Nephron (organoid): ENCODE data around the gene DDX20.

Experiments
- H3K27ac Mint-ChIP-seq, 3 experiments: 2 replicates each; pipeline ENCODE4 v1.8.0; 2020; ENCODE audit warnings: mixed read lengths in 3 of 3, mild to moderate bottlenecking in 2 of 3, moderate library complexity in 1 of 3
- H3K27me3 Mint-ChIP-seq: 2 replicates; pipeline ENCODE4 v1.8.0; 2021; ENCODE audit warnings: low read depth, mild to moderate bottlenecking, moderate library complexity, mixed read lengths
- H3K36me3 Mint-ChIP-seq: 2 replicates; pipeline ENCODE4 v1.8.0; 2020; ENCODE audit warnings: low read depth, mixed read lengths
- H3K4me1 Mint-ChIP-seq: 2 replicates; pipeline ENCODE4 v1.8.0; 2020; ENCODE audit warnings: mixed read lengths
- H3K4me3 Mint-ChIP-seq, 3 experiments: 2 replicates each; pipeline ENCODE4 v1.8.0; 2020; ENCODE audit warnings: mild to moderate bottlenecking in 3 of 3, mixed read lengths in 3 of 3, moderate library complexity in 2 of 3
- H3K9me3 Mint-ChIP-seq: 2 replicates; pipeline ENCODE4 v1.8.0; 2020; ENCODE audit warnings: mixed read lengths
- TF ChIP-seq, protein P1 (sequence below), 3 experiments: fragments of 200-600 bp; sonication (generic); IDR thresholded peaks; one replicate each; pipeline ENCODE4 v1.5.0; 2021; ENCODE audit warnings: antibody characterized with exemption in 3 of 3; ENCODE audit not compliant: unreplicated experiment in 3 of 3

DDX20 gene

DNA sequence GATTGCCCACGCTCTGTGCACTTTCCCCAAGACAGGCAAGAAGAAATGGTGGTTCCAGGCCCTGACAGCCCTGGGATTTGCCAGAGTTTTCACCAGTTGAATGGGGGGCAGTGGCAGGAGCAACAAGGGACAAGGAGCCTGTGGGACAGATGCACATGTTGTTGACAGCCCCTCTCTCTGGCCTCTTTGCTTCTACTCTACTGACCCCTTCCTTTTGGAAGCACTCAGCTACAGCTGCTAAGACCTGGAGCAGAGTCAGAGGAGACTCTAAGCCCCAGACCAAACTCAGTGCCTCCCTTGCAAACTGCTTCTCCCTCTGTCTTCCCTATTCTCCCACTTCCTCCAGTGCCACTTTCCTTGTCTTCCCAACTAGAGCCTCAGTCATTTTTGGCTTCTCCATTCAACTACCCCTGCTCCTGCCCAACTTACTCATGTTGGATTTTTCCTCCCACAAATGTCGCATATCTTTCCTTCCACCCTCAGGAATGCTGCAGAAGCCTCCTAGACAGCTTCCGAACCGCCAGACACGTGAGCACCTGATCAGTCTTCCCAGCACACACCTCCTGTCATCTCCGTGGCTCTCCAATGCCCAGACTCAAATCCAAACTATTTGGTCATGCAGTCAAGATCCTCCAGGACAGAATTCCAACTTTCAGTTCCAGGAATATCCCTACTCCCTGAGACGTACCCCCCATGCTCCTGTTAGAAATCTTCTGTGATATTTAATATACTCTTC lies 25.6 kb upstream of the DDX20 start:
- H3K36me3 Mint-ChIP-seq: no peaks in the 10 kb centered on the region
- peaks cover 5% of the 10 kb centered on the region for H3K27me3 Mint-ChIP-seq
- peak overlapping the region; percentile 55 to 84 (median 60) for H3K27ac Mint-ChIP-seq
- H3K9me3 Mint-ChIP-seq: no peaks in the 10 kb centered on the region
- H3K4me1 Mint-ChIP-seq: peaks cover 51% of the 10 kb centered on the region
- TF ChIP-seq, protein P1, sequence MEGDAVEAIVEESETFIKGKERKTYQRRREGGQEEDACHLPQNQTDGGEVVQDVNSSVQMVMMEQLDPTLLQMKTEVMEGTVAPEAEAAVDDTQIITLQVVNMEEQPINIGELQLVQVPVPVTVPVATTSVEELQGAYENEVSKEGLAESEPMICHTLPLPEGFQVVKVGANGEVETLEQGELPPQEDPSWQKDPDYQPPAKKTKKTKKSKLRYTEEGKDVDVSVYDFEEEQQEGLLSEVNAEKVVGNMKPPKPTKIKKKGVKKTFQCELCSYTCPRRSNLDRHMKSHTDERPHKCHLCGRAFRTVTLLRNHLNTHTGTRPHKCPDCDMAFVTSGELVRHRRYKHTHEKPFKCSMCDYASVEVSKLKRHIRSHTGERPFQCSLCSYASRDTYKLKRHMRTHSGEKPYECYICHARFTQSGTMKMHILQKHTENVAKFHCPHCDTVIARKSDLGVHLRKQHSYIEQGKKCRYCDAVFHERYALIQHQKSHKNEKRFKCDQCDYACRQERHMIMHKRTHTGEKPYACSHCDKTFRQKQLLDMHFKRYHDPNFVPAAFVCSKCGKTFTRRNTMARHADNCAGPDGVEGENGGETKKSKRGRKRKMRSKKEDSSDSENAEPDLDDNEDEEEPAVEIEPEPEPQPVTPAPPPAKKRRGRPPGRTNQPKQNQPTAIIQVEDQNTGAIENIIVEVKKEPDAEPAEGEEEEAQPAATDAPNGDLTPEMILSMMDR (IDR thresholded peaks at IDR 0.05; ENCODE audit: unreplicated experiment in 3 of 3): no peak
- H3K4me3 Mint-ChIP-seq: peak overlapping the region in 2 of 3 experiments; percentile 13 to 58

DNA sequence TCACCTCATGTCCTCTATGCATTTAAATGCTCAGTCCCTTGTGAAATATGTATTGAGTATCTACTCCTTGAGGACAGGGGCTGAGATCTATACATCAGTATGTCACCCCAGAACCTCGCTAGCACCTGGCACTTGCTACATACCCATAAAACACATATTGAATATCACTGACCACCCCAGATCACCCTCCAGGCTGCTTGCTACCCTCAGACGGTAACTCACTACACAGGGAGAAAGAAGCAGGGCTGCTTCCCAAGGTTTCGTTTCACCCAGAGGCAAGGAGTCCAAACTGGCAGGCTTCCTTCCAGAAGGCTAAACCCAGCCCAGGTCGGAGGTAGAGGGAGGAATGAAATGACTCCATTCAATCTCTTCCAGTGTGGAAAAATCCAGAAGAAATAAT lies 25.0 kb upstream of the DDX20 start:
- peak overlapping the region; percentile 55 to 78 (median 60) for H3K27ac Mint-ChIP-seq
- TF ChIP-seq, protein P1 (IDR thresholded peaks at IDR 0.05; ENCODE audit: unreplicated experiment in 3 of 3): no peak
- no peaks in the 10 kb centered on the region for H3K36me3 Mint-ChIP-seq
- peaks cover 5% of the 10 kb centered on the region for H3K27me3 Mint-ChIP-seq
- peak overlapping the region in 1 of 3 experiments; percentile 38 for H3K4me3 Mint-ChIP-seq
- peaks cover 47% of the 10 kb centered on the region for H3K4me1 Mint-ChIP-seq
- no peaks in the 10 kb centered on the region for H3K9me3 Mint-ChIP-seq

DNA sequence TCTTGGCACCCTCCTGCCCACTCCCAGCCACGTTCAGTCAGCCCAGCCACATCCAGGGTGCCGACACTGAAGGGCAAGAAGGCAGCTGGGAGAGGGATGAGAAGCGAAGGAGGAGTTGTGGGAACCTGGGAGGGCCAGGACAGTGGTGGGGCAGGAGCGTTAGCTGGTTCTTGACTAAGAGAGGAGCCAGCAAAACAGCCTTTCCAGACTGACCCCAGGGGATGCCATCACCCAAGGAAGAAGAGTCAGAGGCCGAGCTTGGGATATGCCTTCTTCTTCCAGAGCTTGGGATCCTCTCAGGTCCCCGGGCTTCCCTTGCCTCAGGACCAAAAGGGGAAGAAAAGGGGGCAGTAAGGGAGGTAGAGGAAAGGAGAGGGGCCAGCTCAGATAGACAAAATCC lies 23.7 kb upstream of the DDX20 start:
- TF ChIP-seq, protein P1 (IDR thresholded peaks at IDR 0.05; ENCODE audit: unreplicated experiment in 3 of 3): no peak
- H3K9me3 Mint-ChIP-seq: no peaks in the 10 kb centered on the region
- H3K36me3 Mint-ChIP-seq: no peaks in the 10 kb centered on the region
- no peak overlapping the region for H3K4me3 Mint-ChIP-seq
- H3K4me1 Mint-ChIP-seq: peaks cover 39% of the 10 kb centered on the region
- H3K27me3 Mint-ChIP-seq: peaks cover 5% of the 10 kb centered on the region
- H3K27ac Mint-ChIP-seq: peak overlapping the region in 2 of 3 experiments; percentile 27 to 53

DNA sequence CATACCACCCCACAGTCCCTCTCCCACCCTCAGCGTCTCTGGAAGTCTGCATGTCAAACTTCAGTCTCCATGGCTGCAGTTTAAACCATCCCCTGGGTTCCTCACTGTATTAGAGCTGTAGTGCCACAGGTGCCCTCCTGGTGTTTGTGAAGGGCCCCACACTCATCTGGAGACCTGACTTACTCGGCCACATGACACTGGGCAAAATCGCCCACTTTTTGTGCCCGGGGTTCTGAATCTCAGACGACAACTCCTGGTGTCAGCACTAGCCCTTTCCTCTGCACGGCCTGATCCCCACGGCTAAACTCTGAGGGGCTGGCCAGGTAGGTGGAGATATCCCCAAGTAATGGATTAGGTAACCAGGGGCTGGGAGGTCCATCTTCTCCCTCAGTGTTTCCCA lies 23.0 kb upstream of the DDX20 start:
- no peaks in the 10 kb centered on the region for H3K36me3 Mint-ChIP-seq
- H3K27ac Mint-ChIP-seq: peak overlapping the region in 2 of 3 experiments; percentile 31 to 43
- H3K9me3 Mint-ChIP-seq: no peaks in the 10 kb centered on the region
- H3K27me3 Mint-ChIP-seq: peaks cover 5% of the 10 kb centered on the region
- TF ChIP-seq, protein P1 (IDR thresholded peaks at IDR 0.05; ENCODE audit: unreplicated experiment in 3 of 3): no peak
- H3K4me1 Mint-ChIP-seq: peaks cover 38% of the 10 kb centered on the region
- peak overlapping the region in 1 of 3 experiments; percentile 27 for H3K4me3 Mint-ChIP-seq

DNA sequence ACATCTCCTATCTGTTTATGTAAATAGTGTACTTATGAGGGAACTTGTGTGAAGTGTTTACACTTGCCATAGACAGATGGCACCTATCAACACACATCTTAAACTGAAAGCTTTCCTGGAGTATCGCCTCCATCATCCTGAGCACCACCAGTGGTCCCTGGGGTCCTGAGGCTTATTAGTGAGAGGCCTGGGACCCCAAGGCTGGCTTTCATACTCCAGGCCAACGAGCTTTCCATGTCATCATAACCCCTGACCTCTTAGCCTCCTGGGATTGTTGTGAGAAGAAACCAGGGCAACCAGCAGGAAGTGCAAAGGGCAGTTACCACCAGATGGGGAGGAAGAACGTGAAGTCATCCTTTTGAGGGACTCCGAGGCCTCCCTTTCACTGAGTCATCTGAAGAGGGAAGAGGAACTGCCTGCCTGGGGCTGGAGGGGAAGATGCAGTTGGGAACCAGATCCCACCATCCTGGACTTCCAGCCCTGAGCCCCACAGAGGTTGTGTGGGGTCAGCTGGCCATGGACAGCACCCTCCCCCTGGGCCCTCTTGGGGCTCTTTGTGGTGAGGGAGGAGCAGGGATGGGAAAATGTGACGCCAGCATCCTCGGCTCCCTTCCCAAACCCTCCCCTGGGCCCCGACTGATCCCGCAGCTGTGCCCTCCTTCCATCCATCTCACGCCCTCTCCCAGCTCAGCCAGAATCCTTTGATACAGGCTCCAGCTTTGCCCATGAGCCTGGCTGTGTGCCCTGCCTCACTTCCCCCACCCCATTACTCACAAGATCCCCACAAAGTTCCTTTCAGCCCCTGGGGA lies 22.3 kb upstream of the DDX20 start:
- H3K9me3 Mint-ChIP-seq: no peaks in the 10 kb centered on the region
- H3K27ac Mint-ChIP-seq: peak overlapping the region in 1 of 3 experiments; percentile 53
- peak overlapping the region in 1 of 3 experiments; percentile 27 for H3K4me3 Mint-ChIP-seq
- H3K36me3 Mint-ChIP-seq: no peaks in the 10 kb centered on the region
- H3K4me1 Mint-ChIP-seq: peaks cover 31% of the 10 kb centered on the region
- peaks cover 10% of the 10 kb centered on the region for H3K27me3 Mint-ChIP-seq
- TF ChIP-seq, protein P1 (IDR thresholded peaks at IDR 0.05; ENCODE audit: unreplicated experiment in 3 of 3): no peak
